Measurements from ENCODE around the gene NDUFA12. TPM values are rescaled to one million over a fixed set of nuclear protein-coding genes. Genes with fewer than 3 reads are reported as not detected.

NDUFA12 gene
- total RNA-seq, 2 experiments from 2014 or later, result 155 to 167 TPM

DNA sequence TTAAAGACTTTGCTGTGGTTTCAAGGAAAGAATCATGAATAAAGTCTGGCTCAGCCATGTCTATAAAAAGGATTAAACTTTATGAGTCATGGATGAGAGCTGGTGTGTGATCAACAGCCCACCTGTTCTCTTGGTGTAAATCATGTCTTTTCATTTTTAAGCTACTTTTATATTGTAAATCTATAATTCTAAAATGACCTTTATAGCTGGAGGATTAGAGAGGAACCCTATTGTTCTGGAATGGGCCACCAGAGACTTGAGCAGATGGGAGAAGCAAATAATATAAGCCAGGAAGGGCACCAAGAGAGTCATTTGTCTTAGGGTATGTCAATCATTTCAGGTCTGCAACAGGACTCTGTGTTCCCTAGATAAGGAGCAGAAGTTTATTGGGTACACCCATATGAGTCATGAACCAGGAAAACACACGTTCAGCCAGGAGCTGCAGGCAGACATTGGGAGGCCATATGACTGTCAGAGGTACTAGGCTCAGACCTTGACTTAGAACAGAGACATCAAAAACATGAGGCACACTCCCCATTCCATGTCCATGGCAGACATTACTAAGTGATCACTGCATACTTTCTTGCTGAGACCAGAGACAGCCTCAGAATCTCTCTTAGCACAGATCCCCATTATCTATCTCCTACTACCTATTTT lies 49.3 kb downstream of the NDUFA12 start:
- ChIA-PET POLR2A (no interaction called here), CTCF (no interaction called here)
- Mint-ChIP-seq H3K27ac (no peak overlapping the region), H3K27me3 (peaks cover 23% of the 10 kb centered on the region), H3K4me1 (peaks cover 12% of the 10 kb centered on the region), H3K36me3 (ENCODE audit: low read depth) (no peaks in the 10 kb centered on the region), H3K9me3 (no peaks in the 10 kb centered on the region), H3K4me3 (no peak overlapping the region)
- no peak for DNase-seq

DNA sequence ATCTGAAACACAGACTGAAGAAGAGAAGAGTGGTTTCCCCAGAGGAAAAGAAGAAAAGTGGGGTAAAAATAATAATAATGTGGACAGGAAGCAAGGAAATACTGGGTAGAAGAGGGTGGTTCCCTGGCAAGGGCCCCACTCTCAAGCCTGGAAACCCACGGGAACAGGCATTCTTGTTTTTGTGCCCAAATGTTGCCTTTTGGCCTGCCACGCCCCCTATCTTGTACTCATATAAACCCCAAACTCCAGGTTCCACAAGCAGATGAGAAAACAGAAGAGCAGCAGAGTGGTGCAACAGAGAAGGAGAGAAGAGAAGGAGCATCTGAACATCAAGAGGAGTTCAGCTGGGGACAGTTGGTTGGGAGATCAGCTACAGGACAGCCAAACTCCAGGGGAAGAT lies 51.2 kb downstream of the NDUFA12 start:
- DNase-seq, result no peak
- Mint-ChIP-seq H3K4me3 (no peak overlapping the region), H3K9me3 (no peaks in the 10 kb centered on the region), H3K4me1 (peaks cover 12% of the 10 kb centered on the region), H3K27ac (no peak overlapping the region), H3K36me3 (ENCODE audit: low read depth) (no peaks in the 10 kb centered on the region), H3K27me3 (peaks cover 20% of the 10 kb centered on the region)
- ChIA-PET POLR2A (no interaction called here), CTCF (no interaction called here)

DNA sequence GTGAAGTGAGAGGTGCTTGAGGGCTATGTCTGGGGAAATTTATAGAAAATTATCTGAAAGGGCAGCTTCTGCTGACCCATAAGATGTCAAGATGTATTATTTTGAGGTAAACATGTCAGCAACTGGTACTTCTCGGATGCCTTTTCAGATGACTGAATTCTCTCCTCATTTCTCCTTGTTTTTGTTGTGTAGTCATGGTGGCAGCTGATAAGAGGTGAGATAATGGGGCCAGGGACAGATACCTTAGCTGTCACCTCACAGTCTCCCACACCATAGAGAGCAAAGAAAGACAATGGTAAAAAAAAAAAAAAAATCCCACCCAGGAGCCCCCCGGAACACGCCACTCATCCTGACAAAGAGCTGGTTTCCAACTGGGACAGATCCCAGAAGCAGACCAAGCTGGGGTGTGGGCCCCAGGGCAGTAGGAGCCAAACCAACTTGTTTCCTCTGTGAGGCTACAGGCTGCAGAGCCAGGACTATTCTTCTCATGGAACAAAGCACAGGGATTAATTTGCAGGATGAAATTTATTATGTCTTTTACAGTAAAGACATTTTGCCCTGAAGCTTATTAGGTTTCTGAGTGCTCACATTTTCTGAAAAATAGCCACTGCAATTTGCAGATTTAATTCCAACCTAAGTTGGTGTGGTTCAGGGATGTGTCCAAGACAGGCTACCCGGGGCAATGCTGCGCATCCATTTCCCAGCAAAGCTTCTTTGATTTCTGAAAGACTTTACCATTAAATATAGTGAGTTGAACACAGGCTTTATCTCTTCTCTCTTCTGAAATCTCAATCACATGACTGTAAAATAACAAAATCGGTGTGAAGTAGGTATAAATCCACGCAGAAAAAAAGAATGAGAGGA lies 52.2 kb downstream of the NDUFA12 start:
- Mint-ChIP-seq H3K27ac (no peak overlapping the region), H3K4me3 (no peak overlapping the region), H3K27me3 (peaks cover 20% of the 10 kb centered on the region), H3K4me1 (peaks cover 12% of the 10 kb centered on the region), H3K9me3 (no peaks in the 10 kb centered on the region), H3K36me3 (ENCODE audit: low read depth) (peaks cover 5% of the 10 kb centered on the region)
- CTCF ChIA-PET, result interaction anchor here (0.9 kb wide), 2 partner anchors 8 to 12 kb away, joined by 3 read pairs; no protein-coding TSS in a partner anchor
- no peak for DNase-seq
- POLR2A ChIA-PET, result interaction anchor here (0.6 kb wide), 1 partner anchor 69 kb away, joined by 3 read pairs; no protein-coding TSS in a partner anchor

DNA sequence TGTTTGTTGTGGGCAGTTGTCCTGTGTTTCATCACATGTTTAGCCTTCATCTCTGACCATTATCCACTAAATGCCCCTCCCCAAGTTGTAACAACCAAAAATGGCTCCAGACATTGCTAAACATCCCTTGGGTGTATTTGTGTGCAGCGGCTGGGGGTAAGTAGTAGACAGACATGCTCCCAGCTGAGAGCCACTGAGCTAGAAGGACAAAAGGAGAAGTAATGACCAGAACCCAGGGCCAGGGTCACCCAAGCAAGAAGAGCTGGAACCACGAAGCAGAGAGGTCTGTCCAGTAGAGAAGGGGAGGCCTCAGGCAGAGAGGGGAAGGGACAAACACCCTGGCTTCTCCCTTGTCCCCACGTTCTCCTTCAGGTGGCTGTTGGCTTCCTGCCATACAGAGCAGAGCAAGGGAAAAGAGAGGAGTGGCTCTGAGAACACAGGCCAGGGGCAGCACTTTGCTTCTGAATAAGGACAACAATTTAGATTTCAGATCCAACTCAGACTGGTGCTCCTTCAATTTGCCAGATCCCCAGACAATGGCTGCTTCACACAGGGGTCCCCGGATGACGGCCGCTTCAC lies 55.2 kb downstream of the NDUFA12 start:
- CTCF ChIA-PET, result no interaction called here
- no peak for DNase-seq
- Mint-ChIP-seq H3K9me3 (peaks cover 3% of the 10 kb centered on the region), H3K27me3 (peaks cover 4% of the 10 kb centered on the region), H3K4me1 (peaks cover 26% of the 10 kb centered on the region), H3K27ac (no peak overlapping the region), H3K4me3 (no peak overlapping the region), H3K36me3 (ENCODE audit: low read depth) (peaks cover 20% of the 10 kb centered on the region)
- POLR2A ChIA-PET, result no interaction called here

DNA sequence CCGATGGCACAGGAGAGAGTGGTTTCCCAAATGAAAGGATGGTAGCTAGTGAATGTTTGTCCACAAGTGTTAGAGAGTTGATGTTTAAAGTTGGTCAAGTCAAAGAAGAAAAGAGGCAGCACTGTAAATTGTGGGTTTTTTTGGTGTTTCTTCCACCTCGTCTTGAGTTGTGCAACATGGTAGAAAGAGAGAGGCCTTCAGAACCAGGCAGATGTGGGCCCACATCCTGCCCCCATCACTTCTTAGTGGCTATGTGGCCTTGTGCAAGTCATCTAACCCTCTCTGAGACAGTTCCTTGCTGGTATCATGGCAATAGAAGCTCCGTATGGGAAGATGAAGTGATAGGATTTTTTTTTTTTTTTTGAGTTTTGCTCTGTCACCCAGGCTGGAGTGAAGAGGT lies 60.8 kb downstream of the NDUFA12 start:
- H3K9me3 Mint-ChIP-seq, result peaks cover 10% of the 10 kb centered on the region
- peak; percentile 48 for DNase-seq
- H3K4me1 Mint-ChIP-seq, result peaks cover 58% of the 10 kb centered on the region
- ChIA-PET POLR2A (interaction anchor here (1.0 to 2.9 kb wide), 2 partner anchors 47 to 60 kb away, joined by 4 to 32 read pairs; partner anchors contain the start of gene NDUFA12), CTCF (interaction anchor here (0.7 to 2.9 kb wide), 3 partner anchors 8 to 130 kb away, joined by 3 to 13 read pairs (median 3); partner anchors contain the start of gene NR2C1)
- peaks cover 2% of the 10 kb centered on the region for H3K27me3 Mint-ChIP-seq
- H3K27ac Mint-ChIP-seq, result peak overlapping the region; percentile 81
- peaks cover 28% of the 10 kb centered on the region for H3K36me3 Mint-ChIP-seq (ENCODE audit: low read depth)
- H3K4me3 Mint-ChIP-seq, result no peak overlapping the region

DNA sequence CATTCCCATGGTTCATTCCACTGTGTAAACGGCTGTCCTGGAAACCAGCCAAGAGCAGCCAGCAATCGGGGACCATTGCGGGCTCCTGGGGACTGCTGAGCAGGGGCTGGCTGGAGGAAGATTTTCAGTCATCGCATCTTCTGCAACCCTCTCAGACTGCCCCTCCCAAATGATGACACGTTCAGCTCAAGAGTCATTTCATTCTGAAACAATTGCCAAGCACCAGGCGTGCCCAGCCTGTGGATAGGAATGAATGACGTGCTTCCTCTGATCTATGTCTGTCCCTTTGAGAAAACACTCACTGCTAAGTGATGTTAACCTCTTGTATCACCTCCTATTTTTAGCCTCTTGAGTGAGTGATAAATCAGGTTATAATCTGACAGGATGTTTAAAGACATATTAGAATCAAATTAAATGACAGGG lies 62.0 kb downstream of the NDUFA12 start:
- peaks cover 58% of the 10 kb centered on the region for H3K4me1 Mint-ChIP-seq
- CTCF ChIA-PET, result interaction anchor here (0.7 to 2.9 kb wide), 2 partner anchors 131 to 272 kb away, joined by 3 to 13 read pairs; partner anchors contain the start of gene NR2C1
- DNase-seq, result peak; percentile 80
- H3K9me3 Mint-ChIP-seq, result peaks cover 10% of the 10 kb centered on the region
- peak overlapping the region; percentile 81 for H3K27ac Mint-ChIP-seq
- no peaks in the 10 kb centered on the region for H3K27me3 Mint-ChIP-seq
- H3K36me3 Mint-ChIP-seq (ENCODE audit: low read depth), result peaks cover 23% of the 10 kb centered on the region
- H3K4me3 Mint-ChIP-seq, result peak overlapping the region; percentile 21
- POLR2A ChIA-PET, result interaction anchor here (0.6 to 2.9 kb wide), 3 partner anchors 62 to 295 kb away, joined by 3 to 32 read pairs (median 5); partner anchors contain the start of genes NDUFA12 and NR2C1

DNA sequence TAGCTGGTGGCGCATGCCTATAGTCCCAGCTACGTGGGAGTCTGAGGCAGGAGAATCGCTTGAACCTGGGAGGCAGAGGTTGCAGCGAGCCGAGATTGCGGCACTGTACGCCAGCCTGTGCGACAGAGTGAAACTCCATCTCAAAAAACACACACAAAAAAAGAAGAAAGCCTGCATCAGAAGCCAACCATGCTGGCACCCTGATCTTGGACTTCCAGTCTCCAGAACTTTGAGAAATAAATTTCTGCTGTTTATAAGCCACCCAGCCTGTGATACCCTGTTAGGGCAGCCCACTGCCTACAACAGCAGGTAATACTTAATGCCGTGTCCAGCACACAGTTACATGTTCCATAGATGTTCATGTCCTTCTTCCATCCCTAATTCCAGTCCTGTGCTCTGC lies 62.7 kb downstream of the NDUFA12 start:
- CTCF ChIA-PET, result interaction anchor here (2.9 kb wide), 1 partner anchor 132 kb away, joined by 13 read pairs; the partner anchor contains the start of gene NR2C1
- POLR2A ChIA-PET, result interaction anchor here (0.6 to 1.3 kb wide), 4 partner anchors 16 to 294 kb away, joined by 3 to 5 read pairs (median 4); partner anchors contain the start of gene NR2C1
- H3K4me1 Mint-ChIP-seq, result peaks cover 56% of the 10 kb centered on the region
- peaks cover 20% of the 10 kb centered on the region for H3K36me3 Mint-ChIP-seq (ENCODE audit: low read depth)
- peak overlapping the region; percentile 81 for H3K27ac Mint-ChIP-seq
- no peak for DNase-seq
- no peak overlapping the region for H3K4me3 Mint-ChIP-seq
- no peaks in the 10 kb centered on the region for H3K27me3 Mint-ChIP-seq
- H3K9me3 Mint-ChIP-seq, result peaks cover 10% of the 10 kb centered on the region

DNA sequence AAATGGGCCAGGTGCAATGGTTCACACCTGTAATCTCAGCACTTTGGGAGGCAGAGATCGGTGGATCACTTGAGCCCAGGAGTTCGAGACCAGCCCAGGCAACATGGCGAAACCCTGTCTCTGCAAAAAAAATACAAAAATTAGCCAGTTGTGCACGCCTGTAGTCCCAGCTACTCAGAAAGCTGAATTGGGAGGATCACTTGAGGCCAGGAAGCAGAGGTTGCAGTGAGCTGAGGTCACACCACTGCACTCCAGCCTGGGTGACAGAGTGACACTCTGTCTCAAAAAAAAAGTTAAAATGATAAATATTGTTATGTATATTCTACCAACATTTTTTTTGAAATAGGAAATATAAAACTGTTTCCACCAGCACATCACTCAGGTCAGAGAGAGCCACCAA lies 64.9 kb downstream of the NDUFA12 start:
- Mint-ChIP-seq H3K4me3 (no peak overlapping the region), H3K27me3 (no peaks in the 10 kb centered on the region), H3K27ac (peak overlapping the region; percentile 54), H3K9me3 (peaks cover 7% of the 10 kb centered on the region), H3K36me3 (ENCODE audit: low read depth) (peaks cover 10% of the 10 kb centered on the region), H3K4me1 (peaks cover 42% of the 10 kb centered on the region)
- DNase-seq, result peak; percentile 29
- ChIA-PET CTCF (interaction anchor here (1.6 kb wide), 1 partner anchor 65 kb away, joined by 4 read pairs; the partner anchor contains the start of gene NDUFA12), POLR2A (interaction anchor here (1.7 kb wide), 1 partner anchor 64 kb away, joined by 10 read pairs; the partner anchor contains the start of gene NDUFA12)

DNA sequence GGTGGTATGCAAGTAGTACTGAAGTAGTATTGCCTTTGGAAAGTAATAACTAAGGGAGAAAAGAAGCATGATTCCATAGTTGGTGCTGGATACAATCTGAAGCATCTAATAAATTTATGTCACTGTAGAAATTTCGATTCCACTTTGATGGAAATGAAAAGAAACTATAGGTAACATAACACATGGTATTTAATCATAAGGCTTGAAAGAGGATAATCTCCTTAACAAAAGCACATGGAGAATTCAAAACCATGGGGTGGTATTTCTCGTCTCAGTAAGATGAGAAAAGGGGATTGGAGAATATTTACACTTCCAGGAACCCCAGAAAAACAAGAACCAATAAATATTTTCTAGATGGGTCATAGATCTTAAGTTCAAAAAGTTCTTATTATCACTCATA lies 72.7 kb downstream of the NDUFA12 start:
- peaks cover 7% of the 10 kb centered on the region for H3K27me3 Mint-ChIP-seq
- ChIA-PET CTCF (no interaction called here), POLR2A (no interaction called here)
- DNase-seq, result no peak
- no peaks in the 10 kb centered on the region for H3K36me3 Mint-ChIP-seq (ENCODE audit: low read depth)
- H3K9me3 Mint-ChIP-seq, result no peaks in the 10 kb centered on the region
- no peak overlapping the region for H3K27ac Mint-ChIP-seq
- no peak overlapping the region for H3K4me3 Mint-ChIP-seq
- no peaks in the 10 kb centered on the region for H3K4me1 Mint-ChIP-seq

DNA sequence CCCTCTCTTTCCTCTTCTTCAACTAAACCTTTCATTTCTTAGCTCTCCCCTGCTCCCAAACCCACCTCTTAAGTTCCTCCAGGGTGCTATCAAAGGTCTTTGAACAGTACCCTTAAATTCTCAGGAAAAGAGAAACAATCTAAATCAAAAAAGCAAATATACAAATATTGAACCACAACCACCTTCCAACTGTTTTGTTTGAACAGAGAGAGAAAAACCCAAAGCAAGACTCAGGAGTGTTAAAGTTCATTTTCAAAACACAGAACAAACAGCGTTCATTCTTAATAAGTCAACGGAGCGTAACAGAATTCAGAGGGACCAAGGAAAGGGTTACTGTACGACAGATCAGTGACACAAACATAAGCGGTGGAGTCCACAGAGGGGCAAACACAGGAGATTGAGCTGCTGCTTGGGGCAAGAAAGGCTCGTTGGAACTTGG lies 73.3 kb downstream of the NDUFA12 start:
- no peak overlapping the region for H3K27ac Mint-ChIP-seq
- POLR2A ChIA-PET, result no interaction called here
- peaks cover 7% of the 10 kb centered on the region for H3K27me3 Mint-ChIP-seq
- H3K4me1 Mint-ChIP-seq, result no peaks in the 10 kb centered on the region
- DNase-seq, result no peak
- no peak overlapping the region for H3K4me3 Mint-ChIP-seq
- no peaks in the 10 kb centered on the region for H3K36me3 Mint-ChIP-seq (ENCODE audit: low read depth)
- CTCF ChIA-PET, result no interaction called here
- H3K9me3 Mint-ChIP-seq, result no peaks in the 10 kb centered on the region

DNA sequence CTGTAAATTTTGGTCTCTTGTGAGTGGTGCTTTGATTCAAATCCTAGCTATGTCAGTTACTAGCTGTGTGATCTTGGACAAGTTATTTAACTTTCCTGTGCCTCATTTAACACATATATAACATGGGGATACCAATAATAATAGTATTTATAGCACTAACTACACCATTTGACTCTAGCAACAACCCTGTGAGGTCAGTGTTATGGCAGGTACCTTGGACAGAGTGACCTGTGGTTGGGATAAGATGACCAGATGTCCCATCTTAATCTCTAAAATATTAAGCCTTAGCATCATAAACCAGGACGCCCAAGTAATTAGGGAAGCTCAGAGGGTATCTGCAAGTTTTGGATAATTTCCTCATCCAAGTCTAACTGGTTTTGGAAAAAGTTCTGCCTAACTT lies 73.7 kb downstream of the NDUFA12 start:
- no peaks in the 10 kb centered on the region for H3K9me3 Mint-ChIP-seq
- no peak overlapping the region for H3K27ac Mint-ChIP-seq
- H3K36me3 Mint-ChIP-seq (ENCODE audit: low read depth), result no peaks in the 10 kb centered on the region
- ChIA-PET CTCF (no interaction called here), POLR2A (no interaction called here)
- H3K4me3 Mint-ChIP-seq, result no peak overlapping the region
- DNase-seq, result no peak
- H3K4me1 Mint-ChIP-seq, result no peaks in the 10 kb centered on the region
- H3K27me3 Mint-ChIP-seq, result peaks cover 7% of the 10 kb centered on the region

DNA sequence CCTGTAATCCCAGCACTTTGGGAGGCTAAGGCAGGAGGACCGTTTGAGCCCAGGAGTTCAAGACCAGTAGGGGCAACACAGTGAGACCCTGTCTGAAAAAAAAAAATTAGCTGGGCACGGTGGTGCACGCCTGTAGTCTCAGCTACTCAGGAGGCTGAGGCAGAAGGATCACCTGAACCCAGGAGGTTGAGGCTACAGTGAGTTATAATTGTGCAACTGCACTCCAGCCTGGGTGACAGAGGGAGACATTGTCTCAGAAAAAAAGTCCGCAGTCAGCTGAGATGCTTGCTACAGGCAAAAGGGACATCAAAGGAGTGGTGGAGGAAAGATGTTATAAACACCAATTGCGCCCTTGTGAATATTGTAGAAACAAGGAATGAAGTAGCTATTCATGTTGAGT lies 77.8 kb downstream of the NDUFA12 start:
- ChIA-PET POLR2A (no interaction called here), CTCF (no interaction called here)
- Mint-ChIP-seq H3K4me1 (no peaks in the 10 kb centered on the region), H3K9me3 (no peaks in the 10 kb centered on the region), H3K4me3 (no peak overlapping the region), H3K27me3 (peaks cover 6% of the 10 kb centered on the region), H3K27ac (no peak overlapping the region), H3K36me3 (ENCODE audit: low read depth) (no peaks in the 10 kb centered on the region)
- DNase-seq, result no peak

DNA sequence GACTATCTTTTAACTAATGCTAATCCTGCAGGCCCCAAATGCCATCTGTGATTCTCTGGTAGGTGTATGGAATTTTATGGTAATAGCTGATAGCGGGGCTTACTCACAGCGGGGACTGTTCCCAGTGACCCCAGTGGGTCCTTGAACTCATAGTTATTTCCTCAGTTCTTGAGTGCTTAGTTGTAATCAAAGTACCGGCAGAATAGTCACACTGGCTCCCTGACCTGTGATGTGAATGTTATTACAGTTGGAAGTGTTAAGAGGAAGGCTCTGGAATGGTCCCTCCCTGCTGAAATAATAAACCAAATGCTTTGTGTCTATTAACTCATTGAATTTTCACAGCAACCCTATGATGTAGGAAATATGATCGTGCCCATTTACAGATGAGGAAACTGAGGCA lies 78.3 kb downstream of the NDUFA12 start:
- ChIA-PET POLR2A (no interaction called here), CTCF (no interaction called here)
- H3K27me3 Mint-ChIP-seq, result peaks cover 2% of the 10 kb centered on the region
- no peak for DNase-seq
- H3K36me3 Mint-ChIP-seq (ENCODE audit: low read depth), result no peaks in the 10 kb centered on the region
- H3K4me3 Mint-ChIP-seq, result no peak overlapping the region
- no peak overlapping the region for H3K27ac Mint-ChIP-seq
- H3K9me3 Mint-ChIP-seq, result no peaks in the 10 kb centered on the region
- no peaks in the 10 kb centered on the region for H3K4me1 Mint-ChIP-seq

Data from activated CD4-positive, alpha-beta memory T cell treated with anti-CD3 and anti-CD28 coated beads, Interleukin-2, amount 10 ng/mL, durations not matched to agents 7 days and 5 days (primary cell).